Stimulated activated CD4-positive, alpha-beta T cell treated with anti-CD3 and anti-CD28 coated beads, Interleukin-12 subunit alpha, Interleukin-12 subunit beta, amount 100 ng/mL, for 48 hours (primary cell): Measurements from ENCODE around the gene LETM1.
"Not testable (repeated sequence)": the region's sequence is repeated elsewhere in the genome, so short reads cannot be mapped to it uniquely, and the experiment has no call there.

Experiments
- DNase-seq, 3 donors: peaks; one replicate each; pipeline ENCODE4 v3.0.0-alpha.2; 2020; ENCODE audit warnings: low read depth in 2 of 3, low spot score in 1 of 3

The LETM1 gene

DNA sequence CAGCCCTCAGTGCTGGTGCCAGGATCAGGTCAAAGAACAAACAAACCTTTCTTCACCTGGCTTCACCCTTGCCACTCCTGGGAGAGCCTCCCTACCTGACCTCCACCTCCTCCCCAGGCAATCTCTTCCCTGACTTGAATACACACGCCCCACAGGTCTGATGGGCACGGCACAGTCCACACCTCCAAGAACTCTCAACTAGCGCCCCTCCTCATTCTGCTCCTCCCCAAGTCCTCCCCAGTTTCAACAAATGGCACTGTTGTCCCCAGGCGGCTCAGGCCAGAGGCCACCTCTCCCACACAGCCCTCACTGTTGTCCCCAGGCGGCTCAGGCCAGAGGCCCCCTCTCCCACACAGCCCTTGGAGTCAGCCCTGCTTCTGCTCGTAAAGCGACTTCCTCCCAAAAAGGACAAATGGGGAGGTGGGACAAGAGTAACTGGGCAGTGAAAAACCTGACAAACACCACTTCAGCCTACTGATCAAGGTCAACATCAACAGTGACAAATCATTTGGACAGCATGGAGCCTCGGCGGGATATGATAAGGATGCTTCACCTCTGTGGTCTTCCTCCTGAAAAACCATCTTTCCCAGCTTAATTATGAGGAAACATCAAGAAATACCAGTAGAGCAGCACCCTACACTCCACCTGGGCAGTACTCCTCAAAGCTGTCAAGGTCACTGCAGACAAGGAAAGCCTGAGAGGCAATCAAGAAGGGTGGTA, 2.9 kb downstream of the LETM1 start:
- DNase-seq: no peak

DNA sequence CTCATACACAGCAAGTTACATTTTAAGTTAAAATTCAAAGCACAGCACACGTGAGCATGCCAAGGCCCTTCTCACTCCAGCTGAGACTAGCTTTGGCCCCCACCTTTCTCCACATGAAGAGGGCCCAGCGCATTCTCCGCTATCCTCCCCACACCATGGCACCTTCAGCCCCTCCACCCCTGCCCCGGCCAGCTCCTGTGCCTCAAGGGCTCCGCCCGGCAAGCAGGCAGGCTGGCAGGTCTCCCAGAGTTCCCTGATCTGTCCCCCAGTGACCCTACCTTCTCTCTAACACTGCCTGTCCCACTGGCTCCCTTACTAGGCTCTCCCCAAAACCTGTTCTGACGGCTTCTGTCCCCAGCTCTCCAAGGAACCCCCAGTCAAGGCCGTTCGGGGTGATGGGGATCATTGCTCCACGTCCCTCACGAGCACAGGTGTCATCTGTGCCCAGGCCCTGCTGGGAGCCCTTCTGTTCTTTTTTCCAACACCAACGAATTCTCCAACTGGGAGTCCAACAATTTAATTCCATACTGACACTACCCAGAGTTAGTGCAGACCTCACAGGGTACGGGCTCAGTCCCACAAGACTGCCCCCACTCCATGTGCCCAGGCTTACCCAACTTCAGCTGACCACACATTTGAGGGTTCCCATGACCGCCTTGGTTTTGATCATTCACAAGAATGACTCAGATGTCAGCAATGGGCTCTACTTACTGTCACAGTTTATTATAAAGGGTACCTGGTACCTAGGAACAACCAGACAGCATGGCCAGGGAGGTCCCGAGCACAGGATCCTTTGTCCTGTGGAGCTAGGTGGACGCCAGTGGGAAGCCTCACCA, 4.2 kb downstream of the LETM1 start:
- DNase-seq: no peak

DNA sequence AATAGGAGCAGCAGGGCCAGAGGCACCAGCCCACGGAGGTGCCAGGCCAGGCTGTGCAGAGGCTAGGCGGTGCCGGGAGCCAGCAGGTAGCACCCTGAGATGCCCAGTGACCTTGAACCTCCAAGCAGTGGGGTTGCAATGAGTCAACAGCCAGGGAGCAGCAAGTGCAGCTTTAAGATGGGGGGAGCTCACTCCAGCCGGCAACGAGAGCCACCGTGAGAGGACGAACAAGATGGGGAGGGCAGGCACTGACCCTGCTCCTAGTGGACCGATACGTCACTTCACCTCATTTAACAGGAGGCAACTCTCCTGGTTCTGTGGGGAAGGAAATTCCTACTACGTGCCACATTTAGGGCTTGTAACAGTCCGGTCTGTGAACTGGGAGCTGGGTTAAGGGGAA, 4.8 kb downstream of the LETM1 start:
- no peak for DNase-seq

DNA sequence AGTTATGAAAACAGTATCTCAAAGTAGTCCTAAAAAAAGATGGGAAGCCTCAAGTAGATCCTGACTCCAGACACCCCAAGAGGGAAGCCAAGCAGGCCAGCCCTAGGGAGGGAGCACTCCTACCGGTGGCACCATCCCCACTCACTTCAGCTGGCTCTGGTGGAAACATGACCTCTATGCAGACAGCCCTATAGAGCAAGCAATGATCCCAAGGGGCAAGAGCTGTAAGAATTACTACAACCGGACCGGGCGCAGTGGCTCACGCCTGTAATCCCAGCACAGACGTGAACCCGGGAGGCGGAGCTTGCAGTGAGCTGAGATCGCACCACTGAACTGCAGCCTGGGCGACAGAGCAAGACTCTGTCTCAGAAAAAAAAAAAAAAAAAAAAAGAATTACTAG, 5.7 kb downstream of the LETM1 start:
- no peak for DNase-seq

DNA sequence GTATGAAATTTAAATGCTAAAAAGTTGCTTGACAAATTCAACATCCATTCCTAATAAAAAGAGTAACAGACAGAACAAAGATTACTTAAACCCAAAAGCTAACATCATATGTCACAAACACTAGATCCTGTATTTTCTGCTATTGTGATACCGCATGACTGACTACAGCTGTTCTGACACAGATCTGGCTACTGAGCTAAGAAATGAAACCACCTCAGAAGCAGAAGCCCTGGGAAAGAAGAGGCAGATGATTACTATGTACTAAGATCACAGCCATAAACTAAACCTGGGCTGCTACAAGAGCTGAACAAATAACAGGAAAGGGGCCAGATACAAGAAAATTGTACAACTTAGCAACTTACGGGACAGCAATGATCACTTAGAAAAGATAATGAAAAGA, 9.4 kb downstream of the LETM1 start:
- no peak for DNase-seq

DNA sequence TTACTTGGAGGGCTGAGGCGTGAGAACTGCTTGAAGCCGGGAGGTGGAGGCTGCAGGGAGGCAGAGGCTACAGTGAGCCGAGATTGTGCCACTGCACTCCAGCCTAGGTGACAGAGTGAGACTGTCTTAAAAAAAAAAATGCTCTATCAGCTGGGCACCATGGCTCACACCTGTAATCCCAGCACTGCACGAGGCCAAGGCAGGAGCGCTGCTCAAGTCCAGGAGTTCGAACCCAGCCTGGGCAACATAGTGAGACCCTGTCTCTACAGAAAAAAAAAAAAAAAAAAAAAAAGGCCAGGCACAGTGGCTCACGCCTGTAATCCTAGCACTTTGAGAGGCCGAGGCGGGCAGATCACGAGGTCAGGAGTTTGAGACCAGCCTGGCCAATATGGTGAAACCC, 11.3 kb downstream of the LETM1 start:
- DNase-seq: not testable (repeated sequence)

DNA sequence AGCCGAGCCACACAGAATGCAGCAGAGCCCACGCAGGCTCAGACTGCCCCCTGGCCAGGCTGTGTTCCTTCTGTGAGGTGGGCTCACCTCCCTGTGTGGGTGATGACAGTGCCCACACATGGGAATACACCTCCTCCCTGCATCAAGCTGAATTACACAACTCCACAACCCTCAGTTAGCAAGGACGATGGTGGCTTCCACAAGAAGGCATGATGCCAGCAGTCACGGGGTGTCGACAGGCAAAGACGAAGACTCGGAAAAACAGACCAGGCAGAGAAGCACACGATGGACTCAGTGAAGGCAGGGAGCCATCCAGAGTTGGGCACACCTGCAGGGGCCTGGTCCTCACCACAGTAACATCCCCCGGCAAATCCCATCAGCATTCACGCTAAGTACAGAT, 12.1 kb downstream of the LETM1 start:
- no peak for DNase-seq

DNA sequence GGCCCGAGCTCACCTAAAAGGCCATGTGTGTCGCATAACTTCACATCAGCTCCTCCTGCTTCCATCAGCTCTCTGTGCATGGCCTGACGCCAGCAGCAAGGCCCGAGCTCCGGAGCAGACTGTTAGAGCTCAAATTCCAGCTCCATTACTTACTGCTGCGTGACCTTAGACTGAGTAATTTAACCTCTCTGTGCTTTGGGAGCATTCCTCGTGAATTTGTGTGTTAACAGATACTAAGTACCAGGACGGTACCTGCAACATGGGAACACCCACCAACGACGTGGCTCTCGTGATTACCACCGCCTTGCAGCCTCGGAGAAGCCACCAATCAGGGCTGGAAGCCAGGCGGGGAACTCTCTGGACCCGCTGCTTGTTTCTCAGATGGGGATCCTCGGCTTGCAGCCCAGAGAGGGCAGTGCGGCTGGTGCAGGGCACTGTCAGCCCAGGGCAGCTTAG, 12.9 kb downstream of the LETM1 start:
- DNase-seq: no peak

DNA sequence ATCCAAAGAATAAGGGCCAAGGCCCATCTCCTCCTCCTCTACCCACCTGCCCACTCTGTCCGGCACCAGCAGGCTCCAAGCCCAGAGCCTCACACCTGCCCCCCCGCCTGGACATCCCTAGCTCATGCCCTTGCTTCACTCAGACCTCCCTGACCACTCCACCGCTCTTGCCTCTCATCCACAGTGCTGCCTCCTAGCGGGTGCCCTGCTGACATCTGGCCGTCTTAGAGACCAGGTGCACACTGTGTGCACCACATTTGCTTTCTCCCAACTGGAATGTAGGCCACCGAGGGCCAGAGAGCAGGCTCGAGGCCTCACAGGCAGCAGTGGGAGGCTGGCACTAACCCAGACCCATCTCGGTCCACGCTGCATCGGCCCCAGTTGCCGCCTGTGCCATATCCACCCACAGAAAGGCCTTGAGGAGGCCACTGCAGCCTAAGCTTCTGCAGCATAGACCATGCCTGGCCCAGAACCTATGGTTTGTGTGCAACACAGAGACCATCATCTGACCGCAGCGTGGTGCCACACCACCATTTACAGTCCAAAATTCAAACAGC, 13.5 kb downstream of the LETM1 start:
- DNase-seq: no peak

DNA sequence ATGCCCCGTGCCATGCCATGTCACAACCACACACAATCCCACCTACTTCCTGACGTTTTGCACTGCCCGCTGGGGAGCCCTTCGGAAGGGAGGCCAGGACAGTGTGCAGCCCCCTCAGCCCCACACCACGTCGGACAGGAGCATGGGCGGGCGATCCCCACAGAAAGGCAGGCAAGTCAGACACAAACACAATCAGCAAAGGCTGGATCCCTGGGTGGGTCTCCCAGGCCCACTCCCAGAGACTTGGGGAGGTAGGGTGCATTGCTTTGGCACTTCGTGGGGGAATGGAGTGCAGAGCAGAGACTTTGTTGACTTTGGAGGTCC, 14.1 kb downstream of the LETM1 start:
- no peak for DNase-seq

DNA sequence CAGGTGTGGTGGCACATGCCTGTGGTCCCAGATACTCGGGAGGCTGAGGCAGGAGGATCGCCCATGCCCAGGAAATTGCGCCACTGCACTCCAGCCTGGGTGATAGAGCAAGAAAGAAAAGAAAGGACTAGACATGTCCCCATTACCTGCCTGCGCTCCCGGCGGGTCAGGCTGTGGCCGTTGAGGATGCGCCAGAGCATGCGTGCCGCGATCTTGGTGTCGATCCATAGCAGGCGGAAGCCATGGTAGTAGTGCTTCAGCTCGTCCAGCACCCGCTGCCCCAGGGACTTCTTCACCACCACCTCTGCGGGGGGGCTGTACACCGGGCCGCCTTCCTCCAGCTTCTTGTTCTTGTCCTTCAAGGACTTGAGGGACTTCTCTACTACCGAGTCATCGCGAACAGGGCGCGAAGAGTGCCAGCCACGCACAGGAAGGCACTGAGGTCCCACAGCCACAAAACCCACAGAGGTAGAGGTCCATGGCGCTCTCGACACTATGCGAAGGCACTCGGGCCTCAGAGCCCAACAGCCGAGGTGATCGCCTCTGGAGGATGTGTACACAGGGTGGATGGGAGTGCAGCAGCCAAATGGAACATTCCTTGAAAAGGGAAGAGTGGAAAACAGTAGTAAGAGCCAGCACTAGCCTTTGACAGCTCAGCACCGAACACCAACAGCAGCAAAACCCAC, 14.6 kb downstream of the LETM1 start:
- no peak for DNase-seq

DNA sequence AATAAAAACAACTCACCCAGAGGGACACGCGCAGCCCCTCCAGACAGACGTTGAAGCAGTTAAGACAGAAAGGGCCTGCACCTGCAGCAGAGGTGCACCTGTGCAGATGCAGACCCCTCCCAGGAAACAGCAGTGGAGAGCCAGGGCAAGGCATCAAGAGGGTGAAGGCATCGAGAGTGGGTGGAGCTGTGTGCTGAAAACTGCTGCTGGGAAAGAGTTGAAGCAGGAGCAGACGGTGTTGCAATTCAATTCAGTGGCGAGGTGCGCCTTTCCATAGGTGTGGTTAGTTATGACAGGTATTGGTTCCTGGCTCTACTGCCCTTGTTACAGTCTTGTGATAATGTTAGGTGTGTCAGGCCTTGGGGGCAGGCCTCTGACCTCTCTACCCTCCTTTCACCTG, 16.7 kb downstream of the LETM1 start:
- no peak for DNase-seq

DNA sequence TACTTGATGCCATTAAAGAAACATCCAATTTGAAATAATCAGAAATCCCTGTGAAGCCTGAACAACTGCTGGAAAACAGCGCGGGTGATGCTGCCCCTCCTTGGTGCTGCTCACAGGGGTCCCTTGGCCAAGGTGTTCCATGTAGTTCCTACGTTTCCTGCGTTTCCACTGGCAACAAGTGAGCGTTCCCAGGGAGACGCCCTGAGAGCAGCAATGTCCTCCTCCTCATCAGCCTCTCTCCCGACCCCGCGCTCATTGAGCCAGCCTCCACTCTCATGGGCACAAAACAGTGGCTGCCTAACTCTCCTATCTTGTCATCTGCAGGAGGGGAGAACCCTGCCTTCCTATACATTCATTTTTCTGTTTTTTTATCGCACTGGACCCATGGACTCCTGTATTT, 18.9 kb downstream of the LETM1 start:
- DNase-seq: no peak

DNA sequence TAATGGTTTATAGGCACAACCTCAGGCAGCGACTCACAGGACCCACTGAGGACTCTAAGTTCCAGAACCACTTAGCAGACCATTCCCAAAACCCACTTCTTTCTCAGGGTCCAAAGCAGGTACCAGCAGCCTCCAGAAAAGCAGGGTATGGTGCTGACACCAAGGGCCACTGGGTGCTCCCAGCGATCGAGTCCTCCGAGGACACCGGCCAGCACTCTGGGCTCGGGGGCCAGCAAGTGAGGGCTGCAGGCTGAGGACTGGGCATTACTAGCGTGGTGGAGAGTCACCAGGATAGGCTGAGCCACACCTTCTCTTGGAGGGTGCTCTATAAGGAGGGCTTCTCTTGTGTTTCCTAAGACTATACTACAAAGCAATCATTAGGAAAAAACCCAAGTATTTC, 19.3 kb downstream of the LETM1 start:
- DNase-seq: no peak

DNA sequence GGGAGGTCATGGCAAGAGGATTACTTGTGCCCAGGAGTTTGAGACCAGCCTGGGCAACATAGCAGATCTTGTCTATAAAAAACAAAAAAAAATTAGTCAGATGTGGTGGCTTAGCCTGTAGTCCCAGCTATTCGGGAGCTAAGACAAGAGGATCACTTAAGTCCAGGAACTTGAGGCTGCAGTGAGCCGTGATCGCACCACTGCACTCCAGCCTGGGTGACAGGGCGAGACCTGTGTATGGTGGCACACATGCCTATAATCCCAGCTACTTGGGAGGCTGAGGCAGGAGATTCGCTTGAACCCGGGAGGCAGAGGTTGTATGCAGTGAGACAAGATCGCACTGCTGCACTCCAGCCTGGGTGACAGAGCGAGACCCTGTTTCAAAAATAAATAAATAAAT, 20.1 kb downstream of the LETM1 start:
- DNase-seq: not testable (repeated sequence)

DNA sequence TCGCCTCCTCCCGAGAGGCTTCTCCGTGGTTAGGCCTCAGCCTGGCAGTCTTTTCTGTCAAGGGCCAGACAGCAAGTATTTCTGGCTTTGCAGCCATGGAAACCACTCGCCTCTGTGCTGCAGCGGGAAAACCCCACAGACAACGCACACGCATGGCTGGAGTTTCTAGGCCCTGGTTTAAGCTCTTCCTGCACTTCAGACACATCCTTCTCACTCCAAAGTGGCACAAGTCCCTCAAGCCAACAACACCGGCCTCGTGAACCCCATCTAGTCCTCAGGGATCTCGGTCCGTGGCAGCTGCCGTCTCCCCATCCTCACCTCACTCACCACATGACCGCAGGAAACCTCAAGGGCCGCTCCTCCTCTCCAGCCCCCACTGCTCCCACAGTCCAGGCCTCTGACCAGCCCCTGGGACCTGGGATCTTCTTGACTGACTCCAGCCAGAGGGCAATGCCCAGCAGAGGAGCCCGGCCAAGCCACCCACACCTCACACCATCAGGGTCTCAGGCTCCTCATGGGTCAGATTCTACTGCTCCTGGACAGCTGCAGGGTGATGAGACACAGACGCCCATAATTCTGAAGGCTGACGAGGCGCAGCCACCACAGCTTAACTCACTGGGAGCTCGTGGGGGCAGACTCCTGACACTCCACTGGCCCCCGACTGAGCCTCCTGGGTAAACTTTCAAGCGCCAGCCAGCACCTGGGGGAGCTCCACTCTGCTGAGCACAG, 21.7 kb downstream of the LETM1 start:
- no peak for DNase-seq

DNA sequence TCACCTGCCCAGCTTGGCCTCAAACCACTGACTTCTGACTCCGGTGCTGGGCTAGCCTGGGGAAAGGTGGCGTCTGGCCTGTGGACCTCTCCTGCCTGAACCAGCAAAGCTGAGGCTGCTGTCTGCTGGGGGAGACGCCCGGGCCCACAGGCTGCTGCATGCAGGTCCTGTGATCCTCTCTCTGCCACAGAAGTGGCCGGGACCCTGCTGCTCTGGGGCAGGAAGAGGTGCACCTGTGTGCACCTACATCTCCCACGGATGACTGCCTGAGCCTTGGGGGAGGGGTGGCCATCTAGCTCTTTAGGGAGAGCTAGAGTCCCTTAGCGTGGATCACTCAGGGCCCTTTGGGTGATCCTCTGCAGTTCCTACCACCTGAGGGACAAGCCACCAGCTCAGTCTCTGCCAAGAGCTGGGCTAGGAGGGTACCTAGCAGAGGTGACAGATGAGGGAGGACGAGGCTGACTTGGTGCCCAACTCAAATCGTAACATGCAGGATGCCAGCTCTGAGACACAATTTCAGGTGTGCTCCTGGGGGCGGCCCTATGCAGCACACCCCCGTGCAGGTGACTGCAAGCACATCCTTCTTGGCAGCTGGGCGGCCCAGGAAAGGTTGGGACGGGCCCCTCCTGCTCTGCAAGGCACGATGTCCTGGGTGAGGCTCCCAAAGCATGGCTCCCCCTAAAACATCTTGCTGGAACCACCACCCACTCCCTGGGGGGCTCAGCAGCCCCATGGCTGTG, 22.5 kb downstream of the LETM1 start:
- no peak for DNase-seq

DNA sequence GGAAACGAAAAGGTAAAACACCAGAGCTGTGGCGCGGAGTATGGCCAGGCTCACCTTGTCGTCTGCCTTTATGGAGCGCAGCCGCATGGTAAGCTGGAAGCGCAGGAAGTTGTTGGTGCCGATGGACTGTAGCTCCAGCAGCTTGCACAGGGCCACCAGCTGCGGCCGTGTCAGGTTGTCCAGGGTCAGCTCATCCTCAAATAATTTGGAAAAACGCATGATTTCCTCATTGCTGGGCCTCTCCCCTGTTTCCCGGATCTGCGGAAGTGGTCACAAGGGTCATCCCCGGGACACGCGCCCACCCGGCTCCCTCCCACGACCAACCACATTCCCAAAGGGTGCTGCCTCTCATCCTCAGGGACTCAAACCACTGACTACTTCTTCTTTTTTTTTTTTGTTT, 23.3 kb downstream of the LETM1 start:
- no peak for DNase-seq

DNA sequence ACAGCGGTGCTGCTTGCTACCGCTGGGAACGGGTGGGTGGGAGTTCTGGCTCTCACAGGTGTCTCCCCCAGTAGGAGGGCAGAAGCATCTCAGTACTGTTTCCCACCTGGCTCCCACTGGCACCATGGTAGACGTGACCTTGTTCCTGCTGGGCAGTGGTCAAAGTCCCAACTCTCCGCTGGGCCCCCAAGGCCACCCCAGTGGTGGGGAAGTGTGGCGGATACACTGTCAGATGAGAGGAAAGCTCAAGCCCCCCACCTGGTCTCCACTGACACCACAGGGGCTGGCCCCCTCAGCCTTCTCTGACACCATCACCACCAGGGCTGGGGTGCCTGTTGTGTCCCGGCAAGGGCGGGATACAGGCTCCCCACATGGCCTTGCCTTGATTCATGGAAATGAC, 24.6 kb downstream of the LETM1 start:
- DNase-seq: no peak

DNA sequence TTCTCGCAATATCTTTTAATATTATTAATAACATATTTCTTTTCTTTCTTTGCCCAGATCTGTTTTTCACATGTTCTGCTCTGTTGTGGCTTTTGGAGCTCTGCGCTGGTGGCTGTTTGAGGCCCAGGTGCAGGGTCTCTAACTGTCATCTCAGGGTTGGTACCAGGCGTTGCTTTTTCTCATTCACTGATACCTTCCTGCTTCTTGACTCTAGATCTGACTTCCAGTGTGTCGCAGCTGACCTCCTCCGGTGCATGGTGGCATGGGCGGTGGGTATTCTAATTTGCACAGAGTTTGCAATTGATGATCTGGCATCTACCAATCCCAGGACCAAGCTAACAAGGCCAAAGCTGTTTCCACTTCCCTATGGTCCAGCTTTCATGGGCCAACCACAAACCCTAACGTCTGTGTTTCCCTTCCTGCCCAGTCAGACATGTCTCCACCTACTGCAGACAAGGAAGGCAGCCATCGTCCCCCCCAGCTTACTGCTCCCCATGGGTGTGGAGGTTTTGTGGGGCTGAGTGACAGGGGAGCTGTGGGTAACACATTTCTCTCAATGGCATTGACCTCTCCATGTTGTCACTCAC, 25.2 kb downstream of the LETM1 start:
- no peak for DNase-seq
